K562 (cell line): ENCODE data around the gene NEDD9.

Source experiments
- BHLHE40 ChIP-seq: IDR thresholded peaks from 2 replicates; pipeline ENCODE4 v1.6.1; 2011; ENCODE audit warnings: low read length, improper control_type of control experiment
- FOSL1 ChIP-seq: fragments of 200-800 bp; sonication (Bioruptor generic); conservative IDR thresholded peaks from 2 replicates; pipeline ENCODE4 v1.6.1; 2016; ENCODE audit warnings: missing genetic modification characterization, missing compliant biosample characterization
- NR2C1 ChIP-seq, 2 experiments: fragments of 450-650 bp; IDR thresholded peaks; 2 replicates each; pipeline ENCODE4 v1.6.1; 2017; ENCODE audit warnings: mild to moderate bottlenecking in 2 of 2, antibody characterized with exemption in 1 of 2, inconsistent platforms in 1 of 2, missing compliant biosample characterization in 1 of 2, missing genetic modification characterization in 1 of 2
- ZNF586 ChIP-seq: fragments of 450-650 bp; formaldehyde crosslinking; conservative IDR thresholded peaks from 2 replicates; pipeline ENCODE4 v1.4.0; 2020; ENCODE audit warnings: mild to moderate bottlenecking, moderate library complexity
- TF ChIP-seq, protein P1 (sequence below): sonication (generic); formaldehyde crosslinking; IDR thresholded peaks from 2 replicates; pipeline ENCODE4 v1.8.1; 2023; ENCODE audit warnings: mild to moderate bottlenecking, missing genetic modification reagents, moderate library complexity
- TF ChIP-seq, protein P2 (sequence below): fragments of 250-450 bp; sonication (Bioruptor Pico); IDR thresholded peaks from 2 replicates; pipeline ENCODE4 v1.8.0; 2021; ENCODE audit warnings: moderate library complexity, mild to moderate bottlenecking, inconsistent platforms

DNA sequence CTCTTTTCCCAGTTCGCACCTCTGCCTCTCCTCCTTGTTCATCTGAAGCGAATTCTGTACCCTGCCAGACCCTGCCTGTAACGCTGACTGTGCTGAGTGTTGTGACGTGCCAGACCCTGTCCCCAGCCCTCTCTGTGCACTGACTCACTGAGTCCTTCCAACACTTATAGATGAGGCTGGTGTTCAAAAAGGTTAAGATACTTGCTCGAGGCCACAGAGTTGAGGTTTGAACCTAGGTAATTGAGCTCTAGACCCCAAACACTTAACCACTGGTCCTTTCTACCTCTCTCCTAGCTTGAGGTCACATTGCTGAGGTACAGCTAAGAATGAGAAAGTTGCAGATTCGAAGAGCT lies 45.7 kb upstream of the NEDD9 start:
- TF ChIP-seq, protein P1, sequence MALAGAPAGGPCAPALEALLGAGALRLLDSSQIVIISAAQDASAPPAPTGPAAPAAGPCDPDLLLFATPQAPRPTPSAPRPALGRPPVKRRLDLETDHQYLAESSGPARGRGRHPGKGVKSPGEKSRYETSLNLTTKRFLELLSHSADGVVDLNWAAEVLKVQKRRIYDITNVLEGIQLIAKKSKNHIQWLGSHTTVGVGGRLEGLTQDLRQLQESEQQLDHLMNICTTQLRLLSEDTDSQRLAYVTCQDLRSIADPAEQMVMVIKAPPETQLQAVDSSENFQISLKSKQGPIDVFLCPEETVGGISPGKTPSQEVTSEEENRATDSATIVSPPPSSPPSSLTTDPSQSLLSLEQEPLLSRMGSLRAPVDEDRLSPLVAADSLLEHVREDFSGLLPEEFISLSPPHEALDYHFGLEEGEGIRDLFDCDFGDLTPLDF (CRISPR knock-in tag): no peak
- TF ChIP-seq ZNF586 (CRISPR knock-in tag) (no peak), BHLHE40 (no peak), FOSL1 (no peak), NR2C1 (IDR thresholded peaks at IDR 0.05) (no peak), NR2C1 (tag; IDR thresholded peaks at IDR 0.05) (no peak)
- TF ChIP-seq, protein P2, sequence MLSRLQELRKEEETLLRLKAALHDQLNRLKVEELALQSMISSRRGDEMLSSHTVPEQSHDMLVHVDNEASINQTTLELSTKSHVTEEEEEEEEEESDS: no peak
